HTERT RPE-1 (cell line): ENCODE data around the gene TEX101.
"Not testable (repeated sequence)": the region's sequence is repeated elsewhere in the genome, so short reads cannot be mapped to it uniquely, and the experiment has no call there.

Experiments
- in situ Hi-C: fragments of 300-500 bp; cut with MboI; formaldehyde crosslinking; loops from 4 replicates; pipeline ENCODE4 v1.14.3; 2020; ENCODE audit warnings: low sequenced_read_pairs

Gene TEX101

GRCh38 chr19:43416951-43417623, 2.4 kb downstream of the TEX101 start:
- in situ Hi-C loops, result no loop called here

- in situ Hi-C loops, result no loop called here
Measured at GRCh38 chr19:43420954-43421353, 6.3 kb downstream of the TEX101 start.

GRCh38 chr19:43422000-43422688, 7.5 kb downstream of the TEX101 start:
- in situ Hi-C loops, result no loop called here

GRCh38 chr19:43422689-43423066, 8.0 kb downstream of the TEX101 start:
- in situ Hi-C loops, result no loop called here

GRCh38 chr19:43423779-43424178, 9.1 kb downstream of the TEX101 start:
- in situ Hi-C loops, result no loop called here

- in situ Hi-C loops, result no loop called here
Measured at GRCh38 chr19:43425567-43426392, 11.1 kb downstream of the TEX101 start.

GRCh38 chr19:43429395-43429794, 14.7 kb downstream of the TEX101 start:
- in situ Hi-C loops, result no loop called here

- in situ Hi-C loops, result no loop called here
Measured at GRCh38 chr19:43430142-43430710, 15.5 kb downstream of the TEX101 start.

GRCh38 chr19:43430976-43431375, 16.3 kb downstream of the TEX101 start:
- in situ Hi-C loops, result no loop called here

- in situ Hi-C loops, result no loop called here
Measured at GRCh38 chr19:43433358-43433673, 18.6 kb downstream of the TEX101 start.

GRCh38 chr19:43433689-43434088, 19.0 kb downstream of the TEX101 start:
- in situ Hi-C loops, result no loop called here

- in situ Hi-C loops, result no loop called here
Measured at GRCh38 chr19:43435775-43436174, 21.1 kb downstream of the TEX101 start.

GRCh38 chr19:43437284-43437683, 22.6 kb downstream of the TEX101 start:
- in situ Hi-C loops, result not testable (repeated sequence)

- in situ Hi-C loops, result no loop called here
Measured at GRCh38 chr19:43437712-43438111, 23.0 kb downstream of the TEX101 start.

- in situ Hi-C loops, result no loop called here
Measured at GRCh38 chr19:43438291-43439031, 23.8 kb downstream of the TEX101 start.

GRCh38 chr19:43439032-43439708, 24.5 kb downstream of the TEX101 start:
- in situ Hi-C loops, result no loop called here

GRCh38 chr19:43439709-43440063, 25.0 kb downstream of the TEX101 start:
- in situ Hi-C loops, result no loop called here

- in situ Hi-C loops, result no loop called here
Measured at GRCh38 chr19:43441716-43442115, 27.0 kb downstream of the TEX101 start.

GRCh38 chr19:43444091-43444490, 29.4 kb downstream of the TEX101 start:
- in situ Hi-C loops, result not testable (repeated sequence)

GRCh38 chr19:43444531-43445287, 30.0 kb downstream of the TEX101 start:
- in situ Hi-C loops, result no loop called here
